ENCODE results near the gene CTNNA2.

GRCh38 chr2:79721061-79721460 is 208.2 kb downstream of the CTNNA2 start:
- TF ChIP-seq EHMT2 (IDR thresholded peaks at IDR 0.05; ENCODE audit: low read depth) (no peak), BCL3 (IDR thresholded peaks at IDR 0.05) (no peak), CTCF (IDR thresholded peaks at IDR 0.05) (no peak), MAX (IDR thresholded peaks at IDR 0.05) (no peak), HOXA7 (CRISPR knock-in tag; IDR thresholded peaks at IDR 0.05) (no peak), SREBF2 (IDR thresholded peaks at IDR 0.05) (no peak), JUN (IDR thresholded peaks at IDR 0.05) (no peak), CBX2 (IDR thresholded peaks at IDR 0.05; ENCODE audit: borderline replicate concordance, low read depth) (no peak), HDAC2 (IDR thresholded peaks at IDR 0.05) (no peak)

Measured in A549 (cell line).